GM23338 (cell line): ENCODE measurements around the gene CRNKL1. TPM values are rescaled to one million over a fixed set of nuclear protein-coding genes. Genes with fewer than 3 reads are reported as not detected.

ENCODE experiments used
- ATAC-seq: fragments of 200-7000 bp; cut with Tn5 transposase; 3 replicates; pipeline ENCODE4 v1.9.1; 2020
- DNase-seq: peaks from one replicate; pipeline ENCODE4 v3.0.0-alpha.2; 2015; ENCODE audit warnings: low spot score
- H2AFZ ChIP-seq: fragments of 200-600 bp; sonication (generic); 2 replicates; pipeline ENCODE4 v1.8.0; 2016; ENCODE audit warnings: antibody characterized with exemption, mild to moderate bottlenecking, moderate library complexity
- H3F3A ChIP-seq: fragments of 200-600 bp; sonication (generic); replicated peaks from 2 replicates; pipeline ENCODE4 v1.8.0; 2017; ENCODE audit warnings: antibody characterized with exemption, mixed run types, low read depth
- H3K27ac ChIP-seq: fragments of 200-600 bp; sonication (generic); 2 replicates; pipeline ENCODE4 v1.6.1; 2016; ENCODE audit warnings: low read depth
- H3K27me3 ChIP-seq: fragments of 200-600 bp; sonication (generic); 2 replicates; pipeline ENCODE4 v1.8.0; 2016; ENCODE audit warnings: mild to moderate bottlenecking, mixed run types, moderate library complexity; ENCODE audit not compliant: insufficient read depth
- H3K36me3 ChIP-seq: fragments of 200-600 bp; sonication (generic); 2 replicates; pipeline ENCODE4 v1.8.0; 2016; ENCODE audit warnings: mild to moderate bottlenecking; ENCODE audit not compliant: insufficient read depth
- H3K4me1 ChIP-seq: fragments of 200-600 bp; sonication (generic); 2 replicates; pipeline ENCODE4 v1.8.0; 2016; ENCODE audit warnings: mild to moderate bottlenecking, moderate library complexity; ENCODE audit not compliant: insufficient read depth
- H3K4me2 ChIP-seq: fragments of 200-600 bp; sonication (generic); 2 replicates; pipeline ENCODE4 v1.7.1; 2017; ENCODE audit warnings: mixed run types
- H3K4me3 ChIP-seq: fragments of 200-600 bp; sonication (generic); 2 replicates; pipeline ENCODE4 v1.6.1; 2016; ENCODE audit warnings: mixed run types
- H3K79me2 ChIP-seq: fragments of 200-600 bp; sonication (generic); replicated peaks from 2 replicates; pipeline ENCODE4 v1.8.0; 2017; ENCODE audit warnings: mild to moderate bottlenecking; ENCODE audit not compliant: insufficient read depth
- H3K9me2 ChIP-seq: fragments of 200-600 bp; sonication (generic); 2 replicates; pipeline ENCODE4 v1.8.0; 2017; ENCODE audit not compliant: insufficient read depth
- H4K20me1 ChIP-seq: fragments of 200-600 bp; sonication (generic); replicated peaks from 2 replicates; pipeline ENCODE4 v1.8.0; 2017; ENCODE audit warnings: mild to moderate bottlenecking; ENCODE audit not compliant: insufficient read depth
- H3K27ac Mint-ChIP-seq: 2 replicates; pipeline ENCODE4 v1.8.0; 2020; ENCODE audit warnings: inconsistent platforms, mild to moderate bottlenecking, moderate library complexity, mixed read lengths
- H3K27me3 Mint-ChIP-seq: 3 replicates; pipeline ENCODE4 v1.8.0; 2022; ENCODE audit warnings: low read depth, mild to moderate bottlenecking, moderate library complexity, mixed read lengths, inconsistent platforms; ENCODE audit not compliant: insufficient read depth, poor library complexity
- H3K36me3 Mint-ChIP-seq: 3 replicates; pipeline ENCODE4 v1.8.0; 2021; ENCODE audit warnings: low read depth, mild to moderate bottlenecking, inconsistent platforms, moderate library complexity, mixed read lengths
- H3K4me1 Mint-ChIP-seq: 3 replicates; pipeline ENCODE4 v1.8.0; 2020; ENCODE audit warnings: mild to moderate bottlenecking, inconsistent platforms, mixed read lengths
- H3K4me3 Mint-ChIP-seq: 3 replicates; pipeline ENCODE4 v1.8.0; 2021; ENCODE audit warnings: moderate library complexity, mild to moderate bottlenecking, inconsistent platforms, mixed read lengths
- H3K9me3 Mint-ChIP-seq: 3 replicates; pipeline ENCODE4 v1.8.0; 2020; ENCODE audit warnings: moderate library complexity, mild to moderate bottlenecking, inconsistent platforms, mixed read lengths
- JUNB ChIP-seq: IDR thresholded peaks from one replicate; pipeline ENCODE4 v1.6.1; 2016; ENCODE audit warnings: antibody characterized with exemption; ENCODE audit not compliant: unreplicated experiment
- NANOG ChIP-seq: IDR thresholded peaks from 2 replicates; pipeline ENCODE4 v1.6.1; 2016; ENCODE audit warnings: antibody characterized with exemption, borderline replicate concordance
- POLR2AphosphoS5 ChIP-seq: IDR thresholded peaks from 2 replicates; pipeline ENCODE4 v1.6.1; 2016; ENCODE audit warnings: antibody characterized with exemption, low read depth
- REST ChIP-seq: IDR thresholded peaks from one replicate; pipeline ENCODE4 v1.6.1; 2018; ENCODE audit warnings: antibody characterized with exemption; ENCODE audit not compliant: unreplicated experiment
- STAT1 ChIP-seq: IDR thresholded peaks from one replicate; pipeline ENCODE4 v1.6.1; 2016; ENCODE audit warnings: antibody characterized with exemption; ENCODE audit not compliant: unreplicated experiment
- ZNF114 ChIP-seq: fragments of 250-450 bp; sonication (Bioruptor Pico); IDR thresholded peaks from 2 replicates; pipeline ENCODE4 v1.5.0; 2020; ENCODE audit warnings: mild to moderate bottlenecking, moderate library complexity
- ZNF331 ChIP-seq: fragments of 250-450 bp; sonication (Bioruptor Pico); IDR thresholded peaks from 2 replicates; pipeline ENCODE4 v1.5.0; 2020; ENCODE audit warnings: low read depth, mild to moderate bottlenecking, moderate library complexity
- polyA plus RNA-seq: library from polyadenylated mRNA; unstranded; fragments of >200 nt; fragmentation: Nextera tagmentation; extraction: Ambion mirVana; gene quantifications from 2 replicates; pipeline ENCODE4 v1.2.1, GENCODE V29; 2016
- total RNA-seq: library from RNA; depleted of rRNA; stranded (reverse); fragments of >200 nt; shearing (Covaris generic); gene quantifications from 2 replicates; pipeline ENCODE4 v1.2.3, GENCODE V29; 2014
- TF ChIP-seq, protein P1 (sequence below), 2 experiments: fragments of 200-600 bp in 1 of 2; sonication (generic) in 1 of 2; conservative IDR thresholded peaks; 2 replicates each; pipeline versions ENCODE4 v1.5.1 to v1.6.1; 2016 to 2017; ENCODE audit warnings: antibody characterized with exemption in 2 of 2, low read depth in 2 of 2, mild to moderate bottlenecking in 2 of 2, moderate library complexity in 1 of 2

Gene CRNKL1
- total and polyA plus RNA-seq, 2 experiments from 2014 or later, result 24.2 to 27.2 TPM

DNA sequence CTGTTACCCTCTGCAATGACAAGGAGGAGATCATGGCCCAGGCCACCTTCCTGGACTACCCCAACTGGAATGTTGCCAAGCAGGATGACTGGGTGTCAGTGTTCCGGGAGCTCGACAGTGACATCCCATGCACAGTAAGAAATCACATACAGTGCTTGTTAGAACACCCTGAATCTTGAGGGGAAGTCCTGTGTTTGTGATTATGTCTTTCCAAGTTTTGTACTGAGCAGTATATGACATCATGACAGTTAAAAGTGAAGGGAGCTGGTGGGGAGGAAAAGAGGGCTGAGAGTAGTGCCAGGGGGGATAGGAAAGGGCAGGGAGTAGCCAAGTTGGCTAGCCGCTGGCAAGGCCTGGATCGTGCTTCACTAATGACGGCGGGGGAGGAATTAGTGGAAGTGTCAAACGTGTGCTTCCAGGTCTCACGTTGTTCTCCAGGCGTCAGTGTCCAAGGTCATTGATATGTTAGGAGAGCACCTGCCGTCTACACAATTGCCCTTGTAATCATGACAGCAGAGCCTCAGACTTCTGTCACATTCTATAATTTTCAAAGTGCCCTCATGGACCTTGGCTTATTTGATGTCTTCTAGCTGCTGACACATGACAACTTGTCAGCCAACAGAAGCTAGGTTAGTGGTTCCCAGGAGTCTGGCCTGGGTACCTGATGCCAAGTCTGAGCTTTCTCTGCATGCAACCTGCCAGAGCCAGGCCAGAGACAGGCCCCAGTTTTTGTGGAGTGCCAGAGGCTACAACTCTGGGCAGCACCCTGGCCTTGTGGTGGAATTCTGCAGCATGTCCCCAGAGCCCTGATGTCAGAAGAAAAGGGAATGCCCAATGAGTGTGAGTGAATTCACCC is 18.8 kb upstream of the CRNKL1 start:
- Histone ChIP-seq H3K36me3 (no peaks in the 10 kb centered on the region), H3F3A (no peaks in the 10 kb centered on the region), H3K4me3 (no peak overlapping the region), H3K4me1 (no peaks in the 10 kb centered on the region), H3K27me3 (no peaks in the 10 kb centered on the region), H3K4me2 (no peak overlapping the region), H4K20me1 (0 out of 2 replicates have a peak, but pooled peaks cover 6% of the 10 kb centered on the region), H3K79me2 (no peaks in the 10 kb centered on the region), H3K27ac (no peak overlapping the region), H2AFZ (no peak overlapping the region), H3K9me2 (no peaks in the 10 kb centered on the region)
- Mint-ChIP-seq H3K4me1 (no peaks in the 10 kb centered on the region), H3K27me3 (no peaks in the 10 kb centered on the region), H3K36me3 (no peaks in the 10 kb centered on the region), H3K27ac (no peak overlapping the region), H3K9me3 (no peaks in the 10 kb centered on the region), H3K4me3 (no peak overlapping the region)
- TF ChIP-seq REST (no peak), POLR2AphosphoS5 (no peak), NANOG (no peak), ZNF331 (CRISPR knock-in tag) (no peak), ZNF114 (CRISPR knock-in tag) (no peak), JUNB (no peak), STAT1 (no peak)
- TF ChIP-seq, protein P1, sequence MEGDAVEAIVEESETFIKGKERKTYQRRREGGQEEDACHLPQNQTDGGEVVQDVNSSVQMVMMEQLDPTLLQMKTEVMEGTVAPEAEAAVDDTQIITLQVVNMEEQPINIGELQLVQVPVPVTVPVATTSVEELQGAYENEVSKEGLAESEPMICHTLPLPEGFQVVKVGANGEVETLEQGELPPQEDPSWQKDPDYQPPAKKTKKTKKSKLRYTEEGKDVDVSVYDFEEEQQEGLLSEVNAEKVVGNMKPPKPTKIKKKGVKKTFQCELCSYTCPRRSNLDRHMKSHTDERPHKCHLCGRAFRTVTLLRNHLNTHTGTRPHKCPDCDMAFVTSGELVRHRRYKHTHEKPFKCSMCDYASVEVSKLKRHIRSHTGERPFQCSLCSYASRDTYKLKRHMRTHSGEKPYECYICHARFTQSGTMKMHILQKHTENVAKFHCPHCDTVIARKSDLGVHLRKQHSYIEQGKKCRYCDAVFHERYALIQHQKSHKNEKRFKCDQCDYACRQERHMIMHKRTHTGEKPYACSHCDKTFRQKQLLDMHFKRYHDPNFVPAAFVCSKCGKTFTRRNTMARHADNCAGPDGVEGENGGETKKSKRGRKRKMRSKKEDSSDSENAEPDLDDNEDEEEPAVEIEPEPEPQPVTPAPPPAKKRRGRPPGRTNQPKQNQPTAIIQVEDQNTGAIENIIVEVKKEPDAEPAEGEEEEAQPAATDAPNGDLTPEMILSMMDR (conservative IDR thresholded peaks at IDR 0.05; ENCODE audit: low read depth in 2 of 2), result no peak
- no peak for DNase-seq
- ATAC-seq, result no peak

DNA sequence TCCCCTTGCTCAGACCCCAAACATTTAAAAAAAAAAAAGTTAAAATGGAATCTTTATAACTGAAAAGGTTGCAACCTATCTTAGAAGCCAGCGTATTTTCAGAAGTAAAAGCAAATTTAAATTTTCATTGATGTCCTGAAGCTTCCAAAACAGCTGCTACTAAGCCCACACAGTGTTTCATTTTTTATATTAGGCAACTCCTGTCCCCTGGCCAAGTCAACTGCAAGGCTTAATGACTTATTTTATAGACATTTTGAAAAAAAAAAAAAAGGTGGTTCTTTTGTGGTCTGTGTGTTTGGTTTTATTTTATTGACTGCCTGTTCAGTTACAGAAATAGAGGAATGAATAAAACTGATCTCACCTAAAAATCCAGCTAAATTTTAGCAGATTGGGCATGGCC is 13.1 kb upstream of the CRNKL1 start:
- no peaks in the 10 kb centered on the region for H3K9me2 ChIP-seq
- no peaks in the 10 kb centered on the region for H3K27me3 ChIP-seq
- H3K4me2 ChIP-seq, result no peak overlapping the region
- ATAC-seq (no peak), DNase-seq (no peak)
- no peak overlapping the region for H3K27ac Mint-ChIP-seq
- H3K4me3 ChIP-seq, result no peak overlapping the region
- H3K27ac ChIP-seq, result no peak overlapping the region
- no peak overlapping the region for H3K4me3 Mint-ChIP-seq
- no peaks in the 10 kb centered on the region for H3K4me1 ChIP-seq
- H3K36me3 Mint-ChIP-seq, result no peaks in the 10 kb centered on the region
- no peaks in the 10 kb centered on the region for H3K79me2 ChIP-seq
- no peaks in the 10 kb centered on the region for H3F3A ChIP-seq
- H3K9me3 Mint-ChIP-seq, result no peaks in the 10 kb centered on the region
- no peak for TF ChIP-seq ZNF331 (CRISPR knock-in tag)
- H4K20me1 ChIP-seq, result no peaks in the 10 kb centered on the region
- H3K36me3 ChIP-seq, result no peaks in the 10 kb centered on the region
- no peaks in the 10 kb centered on the region for H3K27me3 Mint-ChIP-seq
- H2AFZ ChIP-seq, result no peak overlapping the region
- peaks cover 6% of the 10 kb centered on the region; the same call in 2 of the 3 replicates for H3K4me1 Mint-ChIP-seq
